ENCODE measurements around the gene WASHC3.

- TF ChIP-seq, protein P1, sequence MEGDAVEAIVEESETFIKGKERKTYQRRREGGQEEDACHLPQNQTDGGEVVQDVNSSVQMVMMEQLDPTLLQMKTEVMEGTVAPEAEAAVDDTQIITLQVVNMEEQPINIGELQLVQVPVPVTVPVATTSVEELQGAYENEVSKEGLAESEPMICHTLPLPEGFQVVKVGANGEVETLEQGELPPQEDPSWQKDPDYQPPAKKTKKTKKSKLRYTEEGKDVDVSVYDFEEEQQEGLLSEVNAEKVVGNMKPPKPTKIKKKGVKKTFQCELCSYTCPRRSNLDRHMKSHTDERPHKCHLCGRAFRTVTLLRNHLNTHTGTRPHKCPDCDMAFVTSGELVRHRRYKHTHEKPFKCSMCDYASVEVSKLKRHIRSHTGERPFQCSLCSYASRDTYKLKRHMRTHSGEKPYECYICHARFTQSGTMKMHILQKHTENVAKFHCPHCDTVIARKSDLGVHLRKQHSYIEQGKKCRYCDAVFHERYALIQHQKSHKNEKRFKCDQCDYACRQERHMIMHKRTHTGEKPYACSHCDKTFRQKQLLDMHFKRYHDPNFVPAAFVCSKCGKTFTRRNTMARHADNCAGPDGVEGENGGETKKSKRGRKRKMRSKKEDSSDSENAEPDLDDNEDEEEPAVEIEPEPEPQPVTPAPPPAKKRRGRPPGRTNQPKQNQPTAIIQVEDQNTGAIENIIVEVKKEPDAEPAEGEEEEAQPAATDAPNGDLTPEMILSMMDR (IDR thresholded peaks at IDR 0.05; ENCODE audit: borderline replicate concordance, extremely low read depth, low read length, poor library complexity, severe bottlenecking) = no peak
- no peak for TF ChIP-seq EZH2 (IDR thresholded peaks at IDR 0.05; ENCODE audit: borderline replicate concordance, low read depth, low read length, severe bottlenecking)
Measured at GRCh38 chr12:101992091-101992490, 69.7 kb downstream of the WASHC3 start.

All from DND-41 (cell line).